ENCODE data around the gene SREBF1. TPM values are rescaled to one million over a fixed set of nuclear protein-coding genes. Genes with fewer than 3 reads are reported as not detected.

SREBF1 gene
- total RNA-seq, 1 experiment from 2014 or later: 298 TPM

DNA sequence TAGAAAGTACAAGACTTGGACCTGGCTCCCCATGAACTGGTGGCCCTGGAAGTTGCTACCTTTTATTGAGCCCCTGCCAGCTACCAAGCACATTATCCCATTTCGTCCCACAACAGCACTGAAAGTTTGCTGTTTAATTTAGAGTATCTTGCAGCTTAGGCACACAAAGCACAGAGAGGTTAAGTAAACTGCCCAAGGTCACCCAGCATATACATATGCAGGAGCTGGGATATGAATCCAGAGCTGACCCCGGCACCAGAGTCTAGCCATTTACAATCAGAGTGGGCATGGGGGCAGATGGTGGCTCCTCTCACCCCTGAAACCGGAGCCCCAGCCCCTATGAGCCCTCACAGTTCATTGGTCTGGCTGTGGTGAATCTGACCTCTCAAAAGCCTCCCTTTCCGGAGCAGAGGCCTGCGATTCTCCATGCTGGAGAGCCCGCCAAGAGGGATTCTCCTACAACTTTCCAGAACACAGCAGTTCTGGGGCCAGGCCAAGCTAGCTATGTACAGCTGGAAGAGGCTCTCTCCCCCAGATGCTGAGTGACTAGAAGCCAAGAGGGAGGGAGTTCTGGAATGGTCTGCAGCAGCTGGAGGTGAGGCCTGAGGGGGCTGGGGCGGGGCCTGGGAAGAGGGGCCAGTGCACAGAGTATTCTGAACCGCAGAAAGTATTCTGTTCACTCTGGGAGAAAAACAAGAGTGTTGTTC is 58.3 kb downstream of the SREBF1 start (continued):
- TF ChIP-seq ZNF274 (IDR thresholded peaks at IDR 0.05; ENCODE audit: low read depth, low read length): no peak
- no peak for TF ChIP-seq REST (IDR thresholded peaks at IDR 0.05; ENCODE audit: low read depth)
- TF ChIP-seq SRF (IDR thresholded peaks at IDR 0.05; ENCODE audit: low read depth): no peak
- no peak for TF ChIP-seq CEBPB (IDR thresholded peaks at IDR 0.05; ENCODE audit: low read depth)
- TF ChIP-seq ATF3 (IDR thresholded peaks at IDR 0.05): no peak
- TF ChIP-seq ELF1 (IDR thresholded peaks at IDR 0.05; ENCODE audit: borderline replicate concordance, low read depth): no peak
- no peak for TF ChIP-seq ZFX (IDR thresholded peaks at IDR 0.05)
- TF ChIP-seq TCF7L2 (IDR thresholded peaks at IDR 0.05; ENCODE audit: borderline replicate concordance, extremely low read depth, insufficient read depth, insufficient read length): no peak
- TF ChIP-seq EZH2 (IDR thresholded peaks at IDR 0.05): no peak
- no peak for TF ChIP-seq EZH2phosphoT487 (IDR thresholded peaks at IDR 0.05; ENCODE audit: borderline replicate concordance)
- no peak for TF ChIP-seq EGR1 (IDR thresholded peaks at IDR 0.05; ENCODE audit: low read depth)
- TF ChIP-seq SIN3A (IDR thresholded peaks at IDR 0.05; ENCODE audit: low read depth): no peak

GRCh38 chr17:17776889-17777288 is 59.9 kb downstream of the SREBF1 start:
- H3K4me2 ChIP-seq (ENCODE audit: low read length): no peak overlapping the region
- ChIA-PET RAD21 (ENCODE audit: low non-redundant PET in 1 of 2, low total read pairs in 2 of 2, uncharacterized antibody in 2 of 2, unreplicated experiment in 2 of 2) (no interaction called here), POLR2A (no interaction called here), CTCF (no interaction called here)
- H2AFZ ChIP-seq (ENCODE audit: low read depth, low read length, poor library complexity, severe bottlenecking): no peak overlapping the region
- BruUV-seq (replicated peaks): no TSS peak
- H3K9me3 ChIP-seq (ENCODE audit: control insufficient read depth in 1 of 2, insufficient read depth in 1 of 2, low read depth in 1 of 2, low read length in 2 of 2): no peaks in the 10 kb centered on the region
- intact Hi-C loops (cut with micrococcal nuclease): no loop called here
- DNase-seq (ENCODE audit: low read depth, low spot score) (no peak), ATAC-seq (no peak)
- H3K9ac ChIP-seq (ENCODE audit: low read length): no peak overlapping the region
- H3K27ac ChIP-seq (ENCODE audit: low read depth, low read length): no peak overlapping the region
- no peak for TF ChIP-seq ELF1 (IDR thresholded peaks at IDR 0.05; ENCODE audit: borderline replicate concordance, low read depth)
- no peaks in the 10 kb centered on the region for H3K9me2 ChIP-seq (ENCODE audit: insufficient read depth)
- no peaks in the 10 kb centered on the region for H3K27me3 ChIP-seq (ENCODE audit: insufficient read depth, low read length)
- peaks cover 13% of the 10 kb centered on the region; the same call in 1 of the 2 replicates for H3K79me2 ChIP-seq (ENCODE audit: insufficient read depth, low read length)
- no peaks in the 10 kb centered on the region for H3K36me3 ChIP-seq (ENCODE audit: control insufficient read depth in 1 of 2, insufficient read depth in 2 of 2, low read length in 2 of 2)
- no peaks in the 10 kb centered on the region; the same call in 1 of the 2 replicates for H4K20me1 ChIP-seq (ENCODE audit: insufficient read depth)
- no peak overlapping the region for H3K4me3 ChIP-seq (replicated peaks in 1 of 2; ENCODE audit: low read depth in 1 of 2, low read length in 2 of 2)
- peaks cover 24 to 38% of the 10 kb centered on the region in 2 experiments for H3K4me1 ChIP-seq (ENCODE audit: control insufficient read depth in 1 of 2, insufficient read depth in 2 of 2, low read length in 2 of 2)

Measured in HCT116 (cell line).